22Rv1 (cell line): ENCODE results near the gene CACNG4.

Experiments
- H3K27ac ChIP-seq: fragments of 450-650 bp; 2 replicates; pipeline ENCODE4 v1.5.1; 2017
- CTCF ChIP-seq: fragments of 450-650 bp; IDR thresholded peaks from 2 replicates; pipeline ENCODE4 v1.5.1; 2017; ENCODE audit warnings: mild to moderate bottlenecking
- ZFX ChIP-seq: fragments of 450-650 bp; IDR thresholded peaks from 2 replicates; pipeline ENCODE4 v1.6.1; 2017; ENCODE audit warnings: antibody characterized with exemption, borderline replicate concordance

CACNG4 gene

GRCh38 chr17:66923886-66924285 is 40.6 kb upstream of the CACNG4 start:
- TF ChIP-seq CTCF = no peak
- no peak for TF ChIP-seq ZFX

GRCh38 chr17:66925811-66926500 is 38.6 kb upstream of the CACNG4 start:
- TF ChIP-seq CTCF (no peak), ZFX (no peak)
- no peak overlapping the region for H3K27ac ChIP-seq

More at GRCh38 chr17:66923886-66924285, 40.6 kb upstream of the CACNG4 start:
- no peak overlapping the region for H3K27ac ChIP-seq

- no peak overlapping the region for H3K27ac ChIP-seq
- TF ChIP-seq CTCF (no peak), ZFX (no peak)
These were observed 35.6 kb upstream of the CACNG4 start for GRCh38 chr17:66928949-66929348.

- H3K27ac ChIP-seq = no peak overlapping the region
- TF ChIP-seq ZFX (no peak), CTCF (no peak)
These were observed 34.9 kb upstream of the CACNG4 start for GRCh38 chr17:66929591-66929990.

GRCh38 chr17:66930933-66931332 is 33.6 kb upstream of the CACNG4 start:
- TF ChIP-seq CTCF = no peak
- TF ChIP-seq ZFX = no peak
- H3K27ac ChIP-seq = no peak overlapping the region

- no peak overlapping the region for H3K27ac ChIP-seq
- TF ChIP-seq CTCF = no peak
- no peak for TF ChIP-seq ZFX
These were observed 32.2 kb upstream of the CACNG4 start for GRCh38 chr17:66932311-66932710.

- H3K27ac ChIP-seq = no peak overlapping the region
- TF ChIP-seq CTCF (no peak), ZFX (no peak)
These were observed 30.5 kb upstream of the CACNG4 start for GRCh38 chr17:66934040-66934439.
